IMR-90 (cell line): Measurements from ENCODE around the gene IGF2R. TPM values are rescaled to one million over a fixed set of nuclear protein-coding genes. Genes with fewer than 3 reads are reported as not detected.

ENCODE experiments used
- ATAC-seq: fragments of 200-7000 bp; cut with Tn5 transposase; 2 replicates; pipeline ENCODE4 v1.9.1; 2020; ENCODE audit warnings: low read depth, mild to moderate bottlenecking, moderate library complexity
- BruUV-seq: library from RNA; stranded (reverse); fragments of 400-500 nt; replicated peaks from 2 replicates; lab custom pipeline; 2021; lab: Mats Ljungman, UMichigan
- CTCF ChIA-PET: fragments of 300-600 bp; formaldehyde crosslinking; extraction: SDS; loops from one replicate; lab custom pipeline; 2021; ENCODE audit warnings: antibody characterized with exemption; lab: Yijun Ruan, JAX
- POLR2A ChIA-PET: fragments of 300-600 bp; sonication (Branson Sonifier 250); formaldehyde crosslinking; loops from one replicate; lab custom pipeline; 2022; ENCODE audit warnings: antibody characterized with exemption; ENCODE audit not compliant: unreplicated experiment; lab: Charles Lee
- DNase-seq: peaks from one replicate; pipeline ENCODE4 v3.0.0; 2013
- H2AFZ ChIP-seq: replicated peaks from 2 replicates; pipeline ENCODE3; 2013; ENCODE audit warnings: low read length, mild to moderate bottlenecking; ENCODE audit not compliant: poor library complexity
- H2AK5ac ChIP-seq: 2 replicates; pipeline ENCODE4 v1.6.1; 2013; ENCODE audit warnings: low read depth, low read length, inconsistent platforms
- H2AK9ac ChIP-seq: replicated peaks from 2 replicates; pipeline ENCODE3; 2013; ENCODE audit warnings: mild to moderate bottlenecking, low read depth, low read length, moderate library complexity; ENCODE audit not compliant: poor library complexity
- H2BK120ac ChIP-seq: 2 replicates; pipeline ENCODE4 v1.6.1; 2013; ENCODE audit warnings: low read depth, low read length, inconsistent platforms
- H2BK15ac ChIP-seq: 3 replicates; pipeline ENCODE4 v1.6.1; 2013; ENCODE audit warnings: low read depth, low read length, inconsistent platforms
- H2BK20ac ChIP-seq: 2 replicates; pipeline ENCODE4 v1.6.1; 2013; ENCODE audit warnings: low read depth, mild to moderate bottlenecking, inconsistent platforms, low read length, moderate library complexity
- H2BK5ac ChIP-seq: 2 replicates; pipeline ENCODE4 v1.6.1; 2013; ENCODE audit warnings: mild to moderate bottlenecking, low read depth, low read length, inconsistent platforms; ENCODE audit not compliant: poor library complexity, severe bottlenecking
- H3K14ac ChIP-seq: replicated peaks from 2 replicates; pipeline ENCODE4 v1.6.1; 2013; ENCODE audit warnings: low read depth, low read length, inconsistent platforms
- H3K18ac ChIP-seq: 2 replicates; pipeline ENCODE4 v1.6.1; 2013; ENCODE audit warnings: low read depth, low read length, control low read depth
- H3K23ac ChIP-seq: 2 replicates; pipeline ENCODE4 v1.6.1; 2013; ENCODE audit warnings: low read depth, low read length, inconsistent platforms
- H3K27ac ChIP-seq: 2 replicates; pipeline ENCODE4 v1.5.1; 2013; ENCODE audit warnings: mild to moderate bottlenecking, control low read depth, low read length; ENCODE audit not compliant: insufficient read depth
- H3K27me3 ChIP-seq: 2 replicates; pipeline ENCODE4 v1.6.1; 2013; ENCODE audit warnings: low read length; ENCODE audit not compliant: control insufficient read depth, insufficient read depth
- H3K36me3 ChIP-seq: 2 replicates; pipeline ENCODE4 v1.6.1; 2013; ENCODE audit warnings: low read length, mixed read lengths; ENCODE audit not compliant: control insufficient read depth, insufficient read depth
- H3K4ac ChIP-seq: 2 replicates; pipeline ENCODE4 v1.6.1; 2013; ENCODE audit warnings: low read depth, low read length, inconsistent platforms
- H3K4me1 ChIP-seq: 2 replicates; pipeline ENCODE4 v1.6.1; 2013; ENCODE audit warnings: low read length, mixed read lengths; ENCODE audit not compliant: control insufficient read depth, insufficient read depth
- H3K4me2 ChIP-seq: 2 replicates; pipeline ENCODE4 v1.6.1; 2013; ENCODE audit warnings: low read depth, mild to moderate bottlenecking, control low read depth, low read length, moderate library complexity
- H3K4me3 ChIP-seq: 2 replicates; pipeline ENCODE4 v1.5.1; 2013; ENCODE audit warnings: low read depth, mild to moderate bottlenecking, control low read depth, low read length, moderate library complexity; ENCODE audit not compliant: insufficient read depth
- H3K56ac ChIP-seq: 2 replicates; pipeline ENCODE4 v1.6.1; 2013; ENCODE audit warnings: low read length, inconsistent platforms; ENCODE audit not compliant: insufficient read depth; ENCODE audit errors: extremely low read depth
- H3K79me1 ChIP-seq, 2 experiments: 2 replicates each; pipeline ENCODE4 v1.6.1; 2013; ENCODE audit warnings: low read length in 2 of 2, inconsistent platforms in 1 of 2, low read depth in 1 of 2
- H3K9ac ChIP-seq: 2 replicates; pipeline ENCODE4 v1.6.1; 2013; ENCODE audit warnings: low read depth, low read length, control low read depth
- H3K9me1 ChIP-seq: 2 replicates; pipeline ENCODE4 v1.6.1; 2013; ENCODE audit warnings: low read length, inconsistent platforms; ENCODE audit not compliant: insufficient read depth
- H3K9me3 ChIP-seq: 2 replicates; pipeline ENCODE4 v1.6.1; 2013; ENCODE audit warnings: low read length; ENCODE audit not compliant: control insufficient read depth, insufficient read depth
- H4K20me1 ChIP-seq: 2 replicates; pipeline ENCODE4 v1.6.1; 2013; ENCODE audit warnings: low read length, inconsistent platforms; ENCODE audit not compliant: insufficient read depth
- H4K5ac ChIP-seq: 2 replicates; pipeline ENCODE4 v1.6.1; 2013; ENCODE audit warnings: mild to moderate bottlenecking, low read depth, low read length, control low read depth
- H4K8ac ChIP-seq, 2 experiments: 2 replicates each; pipeline ENCODE4 v1.6.1; 2013; ENCODE audit warnings: low read depth in 2 of 2, low read length in 2 of 2, control low read depth in 1 of 2, inconsistent platforms in 1 of 2
- H4K91ac ChIP-seq: 2 replicates; pipeline ENCODE4 v1.6.1; 2013; ENCODE audit warnings: low read depth, low read length, inconsistent platforms; ENCODE audit not compliant: insufficient read depth
- USF2 ChIP-seq: fragments of 150-350 bp; IDR thresholded peaks from 2 replicates; pipeline ENCODE4 v1.6.1; 2017; ENCODE audit warnings: mild to moderate bottlenecking, antibody characterized with exemption, low read length, low read depth
- WGBS, 2 experiments: methylation state at CpG; one replicate each; pipeline versions ENCODE4 v1.1.5 to v1.1.7; 2013; ENCODE audit warnings: missing lambda C conversion rate in 2 of 2; ENCODE audit not compliant: insufficient read length in 1 of 2; ENCODE audit errors: extremely low coverage in 2 of 2; 5-methylcytosine and 5-hydroxymethylcytosine counted together
- dilution Hi-C: fragments of 300-500 bp; cut with HindIII; formaldehyde crosslinking; loops from one replicate; pipeline ENCODE4 v1.14.3; 2018; ENCODE audit warnings: low sequenced_read_pairs; ENCODE audit not compliant: unreplicated experiment
- in situ Hi-C: fragments of 300-500 bp; cut with MboI; formaldehyde crosslinking; loops from 3 replicates; pipeline ENCODE4 v1.14.3; 2019; ENCODE audit warnings: low sequenced_read_pairs, inconsistent platforms, mixed read lengths
- intact Hi-C: fragments of 100-400 bp; cut with micrococcal nuclease; formaldehyde crosslinking; loops from 2 replicates; pipeline ENCODE4 v1.10.0; 2022
- polyA plus RNA-seq, 3 experiments: library from polyadenylated mRNA; depleted of rRNA; stranded (reverse); fragments of >200 nt; gene quantifications; 2 replicates each; pipeline ENCODE4 v1.2.3, GENCODE V29; 2012; ENCODE audit warnings: low replicate concordance in 1 of 3
- total RNA-seq: library from RNA; depleted of rRNA; stranded (reverse); fragments of >200 nt; gene quantifications from 2 replicates; pipeline ENCODE4 v1.2.3, GENCODE V29; 2012

IGF2R gene
- total and polyA plus RNA-seq, 2 of the 4 experiments (the other 2 are of a cell fraction): 33.2 to 41.4 TPM

GRCh38 chr6:159931112-159931511 is 37.8 kb upstream of the IGF2R start:
- H3K4ac ChIP-seq: no peak overlapping the region
- ChIA-PET POLR2A (no interaction called here), CTCF (no interaction called here)
- no peaks in the 10 kb centered on the region for H3K9me1 ChIP-seq
- H3K9me3 ChIP-seq: peaks cover 4% of the 10 kb centered on the region; the same call in 1 of the 2 replicates
- DNase-seq (no peak), ATAC-seq (no peak)
- no peak overlapping the region for H2AK9ac ChIP-seq
- no peak overlapping the region for H2BK5ac ChIP-seq
- no peaks in the 10 kb centered on the region for H3K79me1 ChIP-seq
- H3K27ac ChIP-seq: no peak overlapping the region
- H4K8ac ChIP-seq: no peak overlapping the region
- no peak overlapping the region for H3K9ac ChIP-seq
- no peak overlapping the region for H2BK120ac ChIP-seq
- dilution Hi-C loops (no loop called here), in situ Hi-C loops (no loop called here), intact Hi-C loops (loop anchor here (10.0 kb wide), 1 partner anchor 756 kb away; no protein-coding TSS in a partner anchor)
- H3K23ac ChIP-seq: no peak overlapping the region
- H4K5ac ChIP-seq: no peak overlapping the region
- H3K56ac ChIP-seq: no peak overlapping the region
- H3K18ac ChIP-seq: no peak overlapping the region
- no peak for TF ChIP-seq USF2
- BruUV-seq: no TSS peak
- no peaks in the 10 kb centered on the region for H4K20me1 ChIP-seq
- H2AK5ac ChIP-seq: no peak overlapping the region
- no peak overlapping the region for H2AFZ ChIP-seq
- H3K27me3 ChIP-seq: peaks cover 5% of the 10 kb centered on the region
- H3K4me1 ChIP-seq: peaks cover 5% of the 10 kb centered on the region
- no CpG with 5 or more reads among the region's 3 CpGs for WGBS, 2 experiments
- H2BK20ac ChIP-seq: no peak overlapping the region
- H3K36me3 ChIP-seq: no peaks in the 10 kb centered on the region
- no peak overlapping the region for H3K4me2 ChIP-seq
- H2BK15ac ChIP-seq: no peak overlapping the region
- no peak overlapping the region for H4K91ac ChIP-seq
- no peak overlapping the region for H3K4me3 ChIP-seq
- H3K14ac ChIP-seq: no peak overlapping the region
